ENCODE data around the gene UGT1A4.
A peak's percentile ranks its signal among the peaks of the same experiment; 100 is the strongest.

Gene UGT1A4

GRCh38 chr2:233706720-233707119 is 11.8 kb upstream of the UGT1A4 start:
- TF ChIP-seq, protein P1, sequence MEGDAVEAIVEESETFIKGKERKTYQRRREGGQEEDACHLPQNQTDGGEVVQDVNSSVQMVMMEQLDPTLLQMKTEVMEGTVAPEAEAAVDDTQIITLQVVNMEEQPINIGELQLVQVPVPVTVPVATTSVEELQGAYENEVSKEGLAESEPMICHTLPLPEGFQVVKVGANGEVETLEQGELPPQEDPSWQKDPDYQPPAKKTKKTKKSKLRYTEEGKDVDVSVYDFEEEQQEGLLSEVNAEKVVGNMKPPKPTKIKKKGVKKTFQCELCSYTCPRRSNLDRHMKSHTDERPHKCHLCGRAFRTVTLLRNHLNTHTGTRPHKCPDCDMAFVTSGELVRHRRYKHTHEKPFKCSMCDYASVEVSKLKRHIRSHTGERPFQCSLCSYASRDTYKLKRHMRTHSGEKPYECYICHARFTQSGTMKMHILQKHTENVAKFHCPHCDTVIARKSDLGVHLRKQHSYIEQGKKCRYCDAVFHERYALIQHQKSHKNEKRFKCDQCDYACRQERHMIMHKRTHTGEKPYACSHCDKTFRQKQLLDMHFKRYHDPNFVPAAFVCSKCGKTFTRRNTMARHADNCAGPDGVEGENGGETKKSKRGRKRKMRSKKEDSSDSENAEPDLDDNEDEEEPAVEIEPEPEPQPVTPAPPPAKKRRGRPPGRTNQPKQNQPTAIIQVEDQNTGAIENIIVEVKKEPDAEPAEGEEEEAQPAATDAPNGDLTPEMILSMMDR (IDR thresholded peaks at IDR 0.05; ENCODE audit: low read depth, low read length, missing control alignments) = no peak
- no peak overlapping the region for H3K4me3 ChIP-seq (ENCODE audit: low read depth, low read length)
- DNase-seq (ENCODE audit: low read depth) = no peak
- in situ Hi-C loops (cut with HindIII; ENCODE audit: low sequenced_read_pairs) = no loop called here

GRCh38 chr2:233707940-233708644 is 10.4 kb upstream of the UGT1A4 start:
- no peak for DNase-seq (ENCODE audit: low read depth)
- H3K4me3 ChIP-seq (ENCODE audit: low read depth, low read length) = no peak overlapping the region
- TF ChIP-seq, protein P1 (IDR thresholded peaks at IDR 0.05; ENCODE audit: low read depth, low read length, missing control alignments) = no peak
- in situ Hi-C loops (cut with HindIII; ENCODE audit: low sequenced_read_pairs) = no loop called here

GRCh38 chr2:233708942-233709341 is 9.6 kb upstream of the UGT1A4 start:
- no peak overlapping the region for H3K4me3 ChIP-seq (ENCODE audit: low read depth, low read length)
- TF ChIP-seq, protein P1 (IDR thresholded peaks at IDR 0.05; ENCODE audit: low read depth, low read length, missing control alignments) = no peak
- in situ Hi-C loops (cut with HindIII; ENCODE audit: low sequenced_read_pairs) = no loop called here
- no peak for DNase-seq (ENCODE audit: low read depth)

GRCh38 chr2:233711312-233712008 is 7.1 kb upstream of the UGT1A4 start:
- DNase-seq (ENCODE audit: low read depth) = peak; percentile 41
- H3K4me3 ChIP-seq (ENCODE audit: low read depth, low read length) = no peak overlapping the region
- in situ Hi-C loops (cut with HindIII; ENCODE audit: low sequenced_read_pairs) = no loop called here
- TF ChIP-seq, protein P1 (IDR thresholded peaks at IDR 0.05; ENCODE audit: low read depth, low read length, missing control alignments) = peak; percentile 97

DNA sequence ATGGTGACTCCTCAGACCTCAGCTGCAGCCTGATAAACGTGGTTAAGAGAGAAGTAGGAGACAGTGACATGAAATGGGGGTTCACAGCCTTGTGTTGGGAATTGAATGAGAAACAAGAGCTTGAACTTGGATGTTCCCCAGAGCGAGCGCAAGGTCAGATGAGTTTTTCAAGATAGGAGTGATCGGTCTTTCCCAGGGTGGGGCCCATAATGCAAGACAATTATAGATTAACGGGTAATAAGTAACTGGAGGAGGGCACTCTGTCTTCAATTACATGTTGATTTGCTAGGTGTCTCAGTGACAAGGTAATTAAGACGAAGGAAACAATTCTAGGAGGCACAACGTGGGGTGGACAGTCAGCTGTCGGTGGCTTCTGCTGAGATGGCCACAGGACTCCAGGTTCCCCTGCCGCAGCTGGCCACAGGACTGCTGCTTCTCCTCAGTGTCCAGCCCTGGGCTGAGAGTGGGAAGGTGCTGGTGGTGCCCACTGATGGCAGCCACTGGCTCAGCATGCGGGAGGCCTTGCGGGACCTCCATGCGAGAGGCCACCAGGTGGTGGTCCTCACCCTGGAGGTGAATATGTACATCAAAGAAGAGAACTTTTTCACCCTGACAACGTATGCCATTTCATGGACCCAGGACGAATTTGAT is 5.8 kb upstream of the UGT1A4 start, which contains the start of gene UGT1A5:
Gene UGT1A5 (plus strand): TSS at position 297 of the 651 bp plus-strand sequence. CDS start 85 bp downstream, at position 382.
- H3K4me3 ChIP-seq (ENCODE audit: low read depth, low read length) = no peak within 1 kb of the TSS
- no peak for DNase-seq (ENCODE audit: low read depth)
- TF ChIP-seq, protein P1 (IDR thresholded peaks at IDR 0.05; ENCODE audit: low read depth, low read length, missing control alignments) = no peak
- in situ Hi-C loops (cut with HindIII; ENCODE audit: low sequenced_read_pairs) = no loop called here

- in situ Hi-C loops (cut with HindIII; ENCODE audit: low sequenced_read_pairs) = no loop called here
- no peak for DNase-seq (ENCODE audit: low read depth)
- no peak overlapping the region for H3K4me3 ChIP-seq (ENCODE audit: low read depth, low read length)
- TF ChIP-seq, protein P1 (IDR thresholded peaks at IDR 0.05; ENCODE audit: low read depth, low read length, missing control alignments) = no peak
Observed at GRCh38 chr2:233713262-233713615, 5.3 kb upstream of the UGT1A4 start.

All from astrocyte of the cerebellum (primary cell).